Measurements from ENCODE around the gene GNPDA1. TPM values are rescaled to one million over a fixed set of nuclear protein-coding genes. Genes with fewer than 3 reads are reported as not detected.

The GNPDA1 gene
- total RNA-seq, 1 donor from 2014 or later = 16.3 TPM

DNA sequence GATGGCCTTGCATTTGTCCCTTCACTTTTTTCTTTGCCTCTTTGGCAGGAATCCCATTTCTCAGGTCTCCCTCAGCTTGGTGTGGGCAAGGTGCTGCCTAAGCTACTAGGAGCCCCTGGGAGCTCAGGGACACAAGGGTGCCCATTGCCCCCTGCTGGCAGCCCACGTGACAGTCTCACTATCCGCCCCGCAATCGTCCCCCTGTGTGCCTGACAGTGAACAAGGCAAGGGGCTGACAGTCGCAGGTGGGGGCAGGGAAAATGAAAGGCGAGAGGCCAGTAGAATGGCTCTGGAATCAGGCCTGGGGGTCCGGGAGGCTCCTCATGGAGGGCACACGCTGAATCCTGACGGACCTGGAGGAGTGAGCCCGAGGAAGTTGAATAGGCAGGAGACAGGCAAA is 52.8 kb downstream of the GNPDA1 start:
- FAIRE-seq (no peak), DNase-seq (ENCODE audit: low spot score in 2 of 2) (peak in 1 of 2 donors; percentile 2)

DNA sequence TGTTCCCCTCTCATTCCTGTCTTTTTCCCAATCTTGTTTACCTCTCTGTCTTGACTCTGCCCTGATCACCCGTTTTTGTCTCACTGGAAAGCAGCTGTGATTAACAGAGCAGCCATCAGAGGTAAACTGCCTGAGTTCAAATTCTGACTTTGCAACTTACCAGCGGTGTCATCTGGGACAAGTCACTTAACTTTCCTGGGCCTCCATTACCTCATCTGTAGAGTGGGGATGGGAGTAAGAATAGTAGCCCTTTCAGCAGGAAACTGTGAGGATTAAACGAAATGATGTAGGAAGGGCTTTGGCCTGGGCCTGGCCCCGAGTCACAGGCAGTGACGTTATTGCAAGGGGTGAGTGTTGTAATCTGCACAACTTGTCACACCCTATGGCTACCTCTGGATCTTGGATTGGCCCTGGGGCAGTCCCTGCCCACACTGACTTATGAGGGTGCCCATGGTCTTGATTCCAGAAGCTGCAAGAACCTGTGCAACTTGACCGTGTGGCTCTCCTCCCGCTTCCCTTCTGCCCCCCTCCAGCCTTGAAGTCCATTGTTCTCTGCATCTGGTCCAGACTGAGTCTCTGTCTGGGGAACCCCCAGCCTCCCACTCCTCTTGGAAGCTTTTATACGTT is 54.2 kb downstream of the GNPDA1 start:
- FAIRE-seq = no peak
- DNase-seq (ENCODE audit: low spot score in 2 of 2) = no peak

- DNase-seq (ENCODE audit: low spot score in 2 of 2) = no peak
Measured at GRCh38 chr5:141958113-141958512, 54.7 kb downstream of the GNPDA1 start, which contains the start of gene PCDH12. PCDH12 (minus strand) TSS chr5:141958202; CDS start chr5:141957851, 351 bp downstream.

DNA sequence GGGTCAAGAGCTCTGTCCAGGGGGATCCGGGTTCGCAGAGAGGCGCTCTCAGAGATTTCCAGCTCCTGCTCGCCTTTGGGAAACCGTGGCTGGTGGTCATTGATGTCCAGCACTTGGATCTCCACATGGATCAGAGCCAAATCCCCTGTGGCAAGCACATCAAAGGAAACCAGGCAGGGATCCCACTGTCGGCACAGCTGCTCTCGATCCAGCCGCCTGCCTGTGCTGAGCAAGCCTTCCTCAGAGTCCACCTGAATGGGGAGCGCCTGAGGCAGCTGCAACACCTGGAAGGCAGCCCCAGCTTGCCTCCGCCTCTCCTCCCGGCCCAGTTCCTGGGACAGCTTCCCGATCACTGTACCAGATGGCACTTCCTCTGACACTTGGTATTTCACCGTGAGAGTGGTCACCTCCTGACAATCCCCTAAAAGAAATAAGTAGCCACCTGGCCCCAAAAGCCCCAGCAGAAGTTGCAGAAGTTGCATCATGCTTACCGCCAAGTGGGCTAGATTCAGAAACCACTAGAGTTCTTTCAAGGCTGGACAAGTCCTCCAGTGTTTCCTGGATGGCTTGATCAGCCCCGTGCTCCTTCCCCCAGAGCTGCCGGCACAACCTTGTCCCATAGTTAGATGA is 55.3 kb downstream of the GNPDA1 start:
- DNase-seq (ENCODE audit: low spot score in 2 of 2) (no peak), FAIRE-seq (no peak)

More at GRCh38 chr5:141958113-141958512, 54.7 kb downstream of the GNPDA1 start, which contains the start of gene PCDH12:
- no peak for FAIRE-seq

- no peak for DNase-seq (ENCODE audit: low spot score in 2 of 2)
- FAIRE-seq = no peak
Measured at GRCh38 chr5:141954194-141954593, 58.6 kb downstream of the GNPDA1 start.

- DNase-seq (ENCODE audit: low spot score in 2 of 2) (no peak), FAIRE-seq (no peak)
Measured at GRCh38 chr5:141952020-141952419, 60.8 kb downstream of the GNPDA1 start.

- peak in 1 of 2 donors; percentile 32 for DNase-seq (ENCODE audit: low spot score in 2 of 2)
- FAIRE-seq = no peak
Measured at GRCh38 chr5:141951332-141951781, 61.5 kb downstream of the GNPDA1 start.

Other genes with a start within 250 kb of the GNPDA1 start
- gene PCDH1, start 134.6 kb downstream of the GNPDA1 start, total RNA-seq = 41.2 TPM
- gene DELE1, start 89.2 kb downstream of the GNPDA1 start, total RNA-seq = 30.6 TPM
- gene PCDH12, start 54.8 kb downstream of the GNPDA1 start, total RNA-seq = 2.4 TPM
- gene RNF14, start 43.9 kb downstream of the GNPDA1 start, total RNA-seq = 75.0 TPM
- 115 TPM for gene NDFIP1, start 95.8 kb upstream of the GNPDA1 start, total RNA-seq